ENCODE data around the gene TBCCD1.

TBCCD1 gene

DNA sequence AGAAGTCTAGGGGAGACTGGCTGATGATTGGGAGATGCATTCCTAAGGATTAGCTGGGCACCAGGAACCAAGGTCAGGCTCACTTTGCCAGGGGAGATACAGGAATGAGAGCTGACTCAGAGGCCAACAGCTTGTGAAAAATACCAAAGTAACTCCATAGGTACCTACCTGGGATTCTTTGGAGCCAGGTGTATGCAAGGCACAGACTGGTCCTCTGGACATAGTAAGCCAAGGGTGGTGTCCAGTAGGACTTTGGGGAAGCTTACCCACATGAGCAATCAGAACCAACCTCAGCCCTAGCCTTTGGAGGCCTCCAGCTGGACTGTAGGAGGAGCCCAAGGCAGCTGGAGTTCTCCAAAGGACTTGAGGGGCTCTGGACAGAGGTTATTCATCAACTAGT, 70.5 kb downstream of the TBCCD1 start:
- no peak overlapping the region for H3K4me2 ChIP-seq (ENCODE audit: insufficient read depth, low read length, poor library complexity, severe bottlenecking)
- H3K27me3 ChIP-seq (ENCODE audit: control insufficient read depth in 3 of 3, insufficient read depth in 3 of 3, low read depth in 1 of 3, low read length in 3 of 3) = peaks cover 0 to 9% (median 0%) of the 10 kb centered on the region in 3 experiments
- H3K9ac ChIP-seq (ENCODE audit: low read depth, low read length, poor library complexity) = no peak overlapping the region
- no peak overlapping the region for H4K91ac ChIP-seq (ENCODE audit: low read depth, low read length, poor library complexity)
- peaks cover 0 to 15% of the 10 kb centered on the region in 2 donors for H3K4me1 ChIP-seq (ENCODE audit: control insufficient read depth in 2 of 2, insufficient read depth in 1 of 2, low read depth in 1 of 2, low read length in 2 of 2)
- H3K14ac ChIP-seq (ENCODE audit: low read length) = no peak overlapping the region
- no peak overlapping the region for H2BK5ac ChIP-seq (ENCODE audit: low read length)
- DNase-seq (ENCODE audit: low spot score) = no peak
- no peak overlapping the region for H2BK15ac ChIP-seq (ENCODE audit: low read length)
- H3K36me3 ChIP-seq (replicated peaks in 1 of 2; ENCODE audit: control insufficient read depth in 2 of 2, insufficient read depth in 2 of 2, low read length in 2 of 2) = no peaks in the 10 kb centered on the region
- H3K18ac ChIP-seq (ENCODE audit: low read length) = no peak overlapping the region
- no peak overlapping the region for H2AK5ac ChIP-seq (ENCODE audit: low read depth, low read length)
- no peak overlapping the region for H3K4me3 ChIP-seq (ENCODE audit: low read length in 2 of 2)
- no peak overlapping the region for H2BK120ac ChIP-seq (ENCODE audit: low read depth, low read length)
- H2BK12ac ChIP-seq (ENCODE audit: low read length) = no peak overlapping the region
- no peak overlapping the region for H3K23ac ChIP-seq (ENCODE audit: low read depth, low read length, poor library complexity)
- no peaks in the 10 kb centered on the region for H3K9me3 ChIP-seq (replicated peaks in 1 of 2; ENCODE audit: control insufficient read depth in 2 of 2, insufficient read depth in 1 of 2, low read depth in 1 of 2, low read length in 2 of 2)
- no peak overlapping the region for H3K27ac ChIP-seq (replicated peaks; ENCODE audit: low read length)
- H3K4ac ChIP-seq (ENCODE audit: low read length) = no peak overlapping the region
- no peak overlapping the region for H4K8ac ChIP-seq (ENCODE audit: low read depth, low read length)
- no peak overlapping the region for H2AFZ ChIP-seq (ENCODE audit: low read length)
- H3K79me1 ChIP-seq (ENCODE audit: low read depth, low read length) = no peaks in the 10 kb centered on the region

Measured in neuronal stem cell (in vitro differentiated cells).